ENCODE measurements around the gene CCDC178.

Gene CCDC178

DNA sequence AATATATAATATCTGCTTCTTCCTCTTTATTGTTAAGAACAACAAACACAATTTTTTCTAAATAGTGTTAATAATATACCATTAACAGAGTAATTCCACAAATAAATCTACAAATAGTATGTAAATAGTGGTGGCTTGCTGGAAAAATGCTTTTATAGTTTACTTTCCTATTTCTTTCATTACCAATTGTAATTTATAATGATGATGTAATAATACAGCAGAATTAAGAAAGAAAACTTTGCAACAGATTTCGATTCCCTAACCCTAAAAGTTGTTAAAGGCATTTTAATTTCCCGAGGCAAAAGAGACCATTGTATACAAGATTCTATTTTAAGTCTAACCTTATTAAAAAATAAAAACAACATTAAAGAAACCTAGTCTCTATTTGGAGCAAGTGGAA is 307.9 kb downstream of the CCDC178 start:
- no peak for DNase-seq (ENCODE audit: low read depth in 2 of 3, low spot score in 1 of 3)

DNA sequence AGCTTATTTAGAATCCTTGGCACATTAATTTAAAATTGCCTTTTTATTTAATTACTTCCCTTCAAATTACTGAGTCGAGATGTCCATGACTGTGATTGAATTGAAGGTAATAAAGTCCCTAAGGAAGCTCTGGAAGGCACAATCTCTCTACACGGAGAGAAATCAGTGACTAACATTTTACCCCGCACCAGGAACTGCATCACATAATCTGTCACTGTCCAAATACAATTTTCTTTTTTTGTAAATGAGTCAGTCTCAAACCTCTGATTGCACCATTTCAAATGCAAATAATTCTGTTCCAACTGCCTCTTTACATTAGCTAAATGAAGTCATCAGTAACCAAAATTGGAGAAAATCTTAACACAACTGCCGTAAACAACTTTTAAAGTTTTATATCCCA is 311.9 kb downstream of the CCDC178 start:
- no peak for DNase-seq (ENCODE audit: low read depth in 2 of 3, low spot score in 1 of 3)

GRCh38 chr18:33123862-33124518 is 316.5 kb downstream of the CCDC178 start:
- DNase-seq (ENCODE audit: low read depth in 2 of 3, low spot score in 1 of 3), result no peak

- no peak for DNase-seq (ENCODE audit: low read depth in 2 of 3, low spot score in 1 of 3)
Measured at GRCh38 chr18:33116376-33116775, 324.1 kb downstream of the CCDC178 start.

- DNase-seq (ENCODE audit: low read depth in 2 of 3, low spot score in 1 of 3), result no peak
Measured at GRCh38 chr18:33115917-33116316, 324.6 kb downstream of the CCDC178 start.

- no peak for DNase-seq (ENCODE audit: low read depth in 2 of 3, low spot score in 1 of 3)
Measured at GRCh38 chr18:33115476-33115875, 325.0 kb downstream of the CCDC178 start.

GRCh38 chr18:33114749-33115148 is 325.8 kb downstream of the CCDC178 start:
- DNase-seq (ENCODE audit: low read depth in 2 of 3, low spot score in 1 of 3), result no peak

- DNase-seq (ENCODE audit: low read depth in 2 of 3, low spot score in 1 of 3), result no peak
Measured at GRCh38 chr18:33113416-33113815, 327.1 kb downstream of the CCDC178 start.

GRCh38 chr18:33107511-33107910 is 333.0 kb downstream of the CCDC178 start:
- no peak for DNase-seq (ENCODE audit: low read depth in 2 of 3, low spot score in 1 of 3)

DNA sequence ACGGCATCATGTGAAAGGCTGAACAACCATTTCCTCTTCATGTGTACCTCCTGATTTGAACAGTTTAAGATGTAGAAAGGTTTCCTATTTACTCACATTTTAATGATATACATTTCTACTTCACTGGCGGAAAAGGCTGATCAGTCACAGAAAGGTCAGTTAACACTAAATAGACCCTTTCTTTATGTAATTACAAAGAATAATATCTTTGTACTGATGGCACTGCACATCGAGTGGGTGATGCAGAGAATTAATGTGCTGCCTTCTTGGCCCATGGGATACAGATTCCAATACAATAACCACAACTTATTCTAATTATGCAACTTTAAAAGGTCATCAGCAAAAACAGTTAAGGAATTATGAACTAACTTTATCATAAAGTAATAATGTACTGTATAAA is 339.2 kb downstream of the CCDC178 start:
- DNase-seq (ENCODE audit: low read depth in 2 of 3, low spot score in 1 of 3), result no peak

- no peak for DNase-seq (ENCODE audit: low read depth in 2 of 3, low spot score in 1 of 3)
Measured at GRCh38 chr18:33099626-33100025, 340.9 kb downstream of the CCDC178 start.

DNA sequence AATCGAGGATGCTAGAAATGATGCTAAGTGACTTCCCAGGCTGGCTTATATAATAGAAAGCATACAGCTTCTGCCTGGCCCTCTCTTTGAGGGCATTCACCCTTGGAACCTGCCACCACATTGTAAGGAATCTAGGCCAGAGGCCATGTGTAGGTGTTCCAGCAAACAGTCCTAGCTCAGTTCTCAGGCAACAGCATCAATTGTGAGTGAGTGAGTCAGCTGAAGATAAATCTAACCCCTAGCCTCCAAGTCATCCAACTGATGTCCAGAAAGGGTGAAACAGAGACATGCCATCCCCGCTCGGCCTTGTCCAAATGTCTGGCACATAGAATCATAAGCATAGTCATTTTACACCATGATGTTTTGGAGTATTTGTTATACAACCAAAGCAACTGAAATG is 343.4 kb downstream of the CCDC178 start:
- DNase-seq (ENCODE audit: low read depth in 2 of 3, low spot score in 1 of 3), result no peak

DNA sequence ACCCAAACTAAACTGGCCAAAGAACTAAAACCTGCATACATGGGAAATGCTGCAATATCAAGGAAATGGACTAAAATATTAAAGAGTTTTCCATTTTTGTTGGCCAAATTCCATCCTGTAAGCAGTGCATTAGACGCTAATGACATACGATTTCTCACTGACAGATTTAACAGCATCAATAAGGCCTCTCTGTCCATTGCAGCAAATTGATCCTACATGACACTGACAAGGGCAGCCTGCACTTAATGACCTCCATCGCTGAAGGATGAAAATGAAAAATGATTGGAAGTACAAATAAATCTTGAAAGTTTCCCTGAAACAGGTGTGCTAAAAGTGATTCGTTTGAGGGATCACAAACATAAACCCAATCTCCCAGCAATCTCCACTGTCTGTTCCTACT is 350.1 kb downstream of the CCDC178 start:
- DNase-seq (ENCODE audit: low read depth in 2 of 3, low spot score in 1 of 3), result no peak

GRCh38 chr18:33076601-33077000 is 363.9 kb downstream of the CCDC178 start:
- DNase-seq (ENCODE audit: low read depth in 2 of 3, low spot score in 1 of 3), result no peak

DNA sequence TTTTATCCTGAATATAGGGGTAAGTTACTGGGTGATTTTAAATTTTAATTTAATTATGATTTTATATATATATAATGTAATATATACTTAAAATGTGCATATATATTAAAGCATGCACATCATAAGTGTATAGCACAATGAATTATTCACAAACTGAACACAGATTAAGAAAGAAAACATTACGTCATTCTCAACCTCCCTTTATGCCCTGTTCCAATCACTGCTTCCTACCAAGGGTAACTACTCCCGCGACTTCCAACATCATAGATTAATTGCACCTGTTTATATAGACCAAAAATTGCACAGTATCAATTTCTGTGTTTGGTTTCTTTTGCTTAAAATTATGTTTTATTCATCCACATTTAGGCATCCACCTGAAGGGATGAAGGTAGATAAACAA is 366.4 kb downstream of the CCDC178 start:
- DNase-seq (ENCODE audit: low read depth in 2 of 3, low spot score in 1 of 3), result no peak

- DNase-seq (ENCODE audit: low read depth in 2 of 3, low spot score in 1 of 3), result no peak
Measured at GRCh38 chr18:33062834-33063364, 377.6 kb downstream of the CCDC178 start.

DNA sequence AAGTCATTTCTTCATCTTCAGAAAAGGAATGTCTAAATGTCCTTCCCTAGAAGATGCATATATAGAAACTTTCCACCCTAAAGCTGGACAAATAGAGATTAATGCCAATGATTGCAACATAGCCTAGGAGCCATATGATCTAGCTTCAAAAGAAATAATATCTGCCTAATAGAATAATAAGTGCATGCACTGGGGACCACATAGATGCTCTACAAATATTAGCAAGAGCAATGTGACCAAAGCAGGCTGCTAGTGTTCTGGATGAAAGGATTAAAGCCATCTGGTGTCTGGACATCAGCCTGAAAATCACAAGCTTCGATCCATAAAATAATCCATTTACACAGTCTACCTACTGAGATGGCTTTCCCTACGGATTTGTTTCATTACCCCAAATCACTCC is 387.6 kb downstream of the CCDC178 start:
- DNase-seq (ENCODE audit: low read depth in 2 of 3, low spot score in 1 of 3), result no peak

GRCh38 chr18:33051407-33051806 is 389.1 kb downstream of the CCDC178 start:
- DNase-seq (ENCODE audit: low read depth in 2 of 3, low spot score in 1 of 3), result no peak

DNA sequence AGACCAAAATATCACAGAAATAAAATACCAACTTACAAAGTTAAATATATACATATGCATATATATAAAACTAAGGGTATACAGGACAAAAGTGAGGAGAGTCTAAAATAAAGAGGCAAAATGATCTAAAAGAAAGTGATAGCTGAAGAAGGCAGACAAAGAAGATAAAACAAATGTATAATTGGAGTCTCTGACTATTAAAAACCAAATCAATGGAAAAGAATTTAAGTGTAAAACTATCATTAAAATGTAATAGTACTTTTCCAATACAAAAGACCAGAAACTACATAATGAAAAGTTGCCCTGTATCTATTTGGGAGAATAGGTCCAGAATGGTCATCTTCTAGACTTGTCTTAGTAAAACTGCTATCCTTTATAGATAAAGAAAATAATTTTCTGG is 400.3 kb downstream of the CCDC178 start:
- DNase-seq (ENCODE audit: low read depth in 2 of 3, low spot score in 1 of 3), result no peak

- DNase-seq (ENCODE audit: low read depth in 2 of 3, low spot score in 1 of 3), result no peak
Measured at GRCh38 chr18:33034945-33035344, 405.6 kb downstream of the CCDC178 start.

- no peak for DNase-seq (ENCODE audit: low read depth in 2 of 3, low spot score in 1 of 3)
Measured at GRCh38 chr18:33034212-33034611, 406.3 kb downstream of the CCDC178 start.

DNA sequence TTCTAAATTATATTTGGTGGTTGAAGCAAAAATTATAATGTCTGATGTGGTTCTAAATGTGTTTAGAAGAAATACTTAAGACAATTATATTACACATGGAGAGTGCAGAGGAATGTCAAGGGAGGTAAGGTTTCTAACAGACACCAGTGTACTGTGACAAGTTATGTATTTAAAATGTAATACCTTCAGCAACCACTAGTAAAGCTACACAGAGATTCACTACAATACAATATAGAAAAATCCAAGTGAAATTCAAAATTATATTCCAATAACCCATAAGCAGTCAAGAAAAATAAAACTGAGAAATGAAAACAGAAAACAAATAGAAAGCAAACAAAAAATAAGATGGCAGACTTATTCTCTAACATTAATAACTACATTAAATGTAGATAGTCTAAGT is 418.2 kb downstream of the CCDC178 start:
- DNase-seq (ENCODE audit: low read depth in 2 of 3, low spot score in 1 of 3), result no peak

DNA sequence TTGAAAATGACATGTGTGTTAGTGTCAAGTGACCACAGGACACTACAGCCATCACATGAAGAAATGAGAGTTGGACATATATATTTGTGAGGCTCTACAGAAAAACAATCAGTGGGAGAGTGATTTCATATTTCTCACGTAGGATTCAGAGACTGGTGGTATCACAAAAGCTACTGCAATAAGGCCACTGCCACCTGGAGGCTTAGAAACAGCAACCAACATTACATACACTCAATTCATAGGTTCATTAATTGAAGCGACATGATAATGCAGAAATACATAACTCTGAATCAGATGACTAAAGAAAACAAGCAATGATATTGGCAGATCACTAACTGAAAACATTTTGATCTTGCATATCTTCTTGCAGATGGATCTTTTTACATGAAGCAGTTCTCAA is 419.6 kb downstream of the CCDC178 start:
- DNase-seq (ENCODE audit: low read depth in 2 of 3, low spot score in 1 of 3), result no peak

All from stimulated activated CD4-positive, alpha-beta T cell treated with anti-CD3 and anti-CD28 coated beads, Interleukin-12 subunit alpha, Interleukin-12 subunit beta, amount 100 ng/mL, for 48 hours (primary cell).